H9 (cell line): ENCODE results near the gene NCAN. TPM values are rescaled to one million over a fixed set of nuclear protein-coding genes. Genes with fewer than 3 reads are reported as not detected.

Experiments used
- DNase-seq: peaks from one replicate; pipeline ENCODE4 v3.0.0-alpha.2; 2017
- H2AFZ ChIP-seq: one replicate; pipeline ENCODE4 v1.6.1; 2013; ENCODE audit warnings: mild to moderate bottlenecking, low read length, control low read depth, moderate library complexity
- H2AK5ac ChIP-seq: 2 replicates; pipeline ENCODE4 v1.6.1; 2013; ENCODE audit warnings: low read length, control low read depth, mixed read lengths; ENCODE audit not compliant: insufficient read length
- H2BK120ac ChIP-seq: one replicate; pipeline ENCODE4 v1.6.1; 2013; ENCODE audit warnings: low read depth, mild to moderate bottlenecking, low read length, control low read depth, inconsistent platforms; ENCODE audit not compliant: poor library complexity, severe bottlenecking
- H2BK12ac ChIP-seq: 2 replicates; pipeline ENCODE4 v1.6.1; 2013; ENCODE audit warnings: low read length, control low read depth, mixed read lengths, low read depth; ENCODE audit not compliant: insufficient read length
- H2BK15ac ChIP-seq: 2 replicates; pipeline ENCODE4 v1.6.1; 2013; ENCODE audit warnings: low read depth, low read length, control low read depth
- H2BK20ac ChIP-seq: one replicate; pipeline ENCODE4 v1.6.1; 2013; ENCODE audit warnings: low read depth, mild to moderate bottlenecking, low read length, control low read depth, inconsistent platforms; ENCODE audit not compliant: poor library complexity, severe bottlenecking
- H2BK5ac ChIP-seq: 2 replicates; pipeline ENCODE4 v1.6.1; 2013; ENCODE audit warnings: low read length, control low read depth, mixed read lengths; ENCODE audit not compliant: insufficient read length
- H3K14ac ChIP-seq: 2 replicates; pipeline ENCODE4 v1.6.1; 2013; ENCODE audit warnings: low read length, control low read depth; ENCODE audit not compliant: insufficient read depth
- H3K18ac ChIP-seq: 2 replicates; pipeline ENCODE4 v1.6.1; 2013; ENCODE audit warnings: low read depth, mild to moderate bottlenecking, mixed read lengths, low read length, control low read depth; ENCODE audit not compliant: insufficient read length
- H3K23ac ChIP-seq: 2 replicates; pipeline ENCODE4 v1.6.1; 2013; ENCODE audit warnings: low read length, control low read depth, mixed read lengths, low read depth; ENCODE audit not compliant: insufficient read length
- H3K23me2 ChIP-seq: 2 replicates; pipeline ENCODE4 v1.6.1; 2013; ENCODE audit warnings: low read depth, mild to moderate bottlenecking, mixed read lengths, low read length, control low read depth; ENCODE audit not compliant: insufficient read length, poor library complexity, severe bottlenecking
- H3K27ac ChIP-seq: 2 replicates; pipeline ENCODE4 v1.5.1; 2013; ENCODE audit warnings: low read length, control low read depth, mixed read lengths, low read depth; ENCODE audit not compliant: insufficient read length
- H3K27me3 ChIP-seq: 2 replicates; pipeline ENCODE4 v1.6.1; 2013; ENCODE audit warnings: low read length, control low read depth, inconsistent platforms; ENCODE audit not compliant: insufficient read depth
- H3K4ac ChIP-seq: 2 replicates; pipeline ENCODE4 v1.6.1; 2013; ENCODE audit warnings: low read depth, mild to moderate bottlenecking, control low read depth, inconsistent platforms, low read length, moderate library complexity
- H3K4me1 ChIP-seq: 2 replicates; pipeline ENCODE4 v1.6.1; 2013; ENCODE audit warnings: low read length, control low read depth, inconsistent platforms; ENCODE audit not compliant: insufficient read depth
- H3K4me2 ChIP-seq: 2 replicates; pipeline ENCODE4 v1.6.1; 2013; ENCODE audit warnings: low read length, control low read depth, mixed read lengths; ENCODE audit not compliant: insufficient read length, insufficient read depth
- H3K56ac ChIP-seq: 2 replicates; pipeline ENCODE4 v1.6.1; 2013; ENCODE audit warnings: low read depth, mild to moderate bottlenecking, mixed read lengths, low read length, control low read depth; ENCODE audit not compliant: insufficient read length
- H3K79me1 ChIP-seq: 2 replicates; pipeline ENCODE4 v1.6.1; 2013; ENCODE audit warnings: low read depth, mild to moderate bottlenecking, moderate library complexity, low read length, control low read depth, inconsistent platforms; ENCODE audit not compliant: insufficient read depth, poor library complexity, severe bottlenecking
- H3K79me2 ChIP-seq: 2 replicates; pipeline ENCODE4 v1.6.1; 2013; ENCODE audit warnings: low read length, control low read depth, inconsistent platforms; ENCODE audit not compliant: insufficient read depth
- H3K9ac ChIP-seq: 2 replicates; pipeline ENCODE4 v1.6.1; 2013; ENCODE audit warnings: low read length, control low read depth, mixed read lengths; ENCODE audit not compliant: insufficient read length; ENCODE audit errors: extremely low read depth
- H3K9me3 ChIP-seq: one replicate; pipeline ENCODE4 v1.6.1; 2013; ENCODE audit warnings: low read depth, low read length, inconsistent platforms; ENCODE audit not compliant: control insufficient read depth
- H3T11ph ChIP-seq: one replicate; pipeline ENCODE4 v1.6.1; 2013; ENCODE audit warnings: mild to moderate bottlenecking, low read length, control low read depth, inconsistent platforms
- H4K20me1 ChIP-seq: one replicate; pipeline ENCODE4 v1.6.1; 2013; ENCODE audit not compliant: control insufficient read depth, insufficient read length, insufficient read depth
- H4K5ac ChIP-seq: 2 replicates; pipeline ENCODE4 v1.6.1; 2013; ENCODE audit warnings: low read depth, mild to moderate bottlenecking, mixed read lengths, low read length, control low read depth; ENCODE audit not compliant: insufficient read length
- H4K8ac ChIP-seq: replicated peaks from 2 replicates; pipeline ENCODE4 v1.6.1; 2013; ENCODE audit warnings: low read length, control low read depth, mixed read lengths, low read depth; ENCODE audit not compliant: insufficient read length
- H4K91ac ChIP-seq: 2 replicates; pipeline ENCODE4 v1.6.1; 2013; ENCODE audit warnings: low read depth, mild to moderate bottlenecking, moderate library complexity, mixed read lengths, low read length, control low read depth; ENCODE audit not compliant: insufficient read length
- H3K27ac Mint-ChIP-seq, 3 experiments: 2 replicates in 2 of 3; 3 replicates in 1 of 3; pipeline ENCODE4 v1.8.0; 2020 to 2021; ENCODE audit warnings: mixed read lengths in 3 of 3, mild to moderate bottlenecking in 1 of 3, moderate library complexity in 1 of 3
- H3K27me3 Mint-ChIP-seq: 2 replicates; pipeline ENCODE4 v1.8.0; 2021; ENCODE audit warnings: low read depth, mild to moderate bottlenecking, moderate library complexity, mixed read lengths
- H3K36me3 Mint-ChIP-seq, 3 experiments: 2 replicates in 2 of 3; 3 replicates in 1 of 3; pipeline ENCODE4 v1.8.0; 2020 to 2021; ENCODE audit warnings: low read depth in 3 of 3, mixed read lengths in 3 of 3; ENCODE audit not compliant: insufficient read depth in 1 of 3
- H3K4me1 Mint-ChIP-seq, 2 experiments: 2 replicates each; pipeline ENCODE4 v1.8.0; 2020; ENCODE audit warnings: mixed read lengths in 2 of 2
- H3K4me3 Mint-ChIP-seq, 2 experiments: 2 replicates in 1 of 2; 3 replicates in 1 of 2; pipeline ENCODE4 v1.8.0; 2020 to 2021; ENCODE audit warnings: mild to moderate bottlenecking in 2 of 2, mixed read lengths in 2 of 2, moderate library complexity in 1 of 2
- H3K9me3 Mint-ChIP-seq, 2 experiments: 2 replicates in 1 of 2; 3 replicates in 1 of 2; pipeline ENCODE4 v1.8.0; 2020; ENCODE audit warnings: mild to moderate bottlenecking in 2 of 2, mixed read lengths in 2 of 2, moderate library complexity in 1 of 2
- CTCF ChIP-seq: fragments of 200-600 bp; sonication (generic); conservative IDR thresholded peaks from 3 replicates; pipeline ENCODE4 v1.8.0; 2021; ENCODE audit warnings: antibody characterized with exemption, mild to moderate bottlenecking
- WGBS: extraction: QIAGEN DNeasy Blood & Tissue Kit; methylation state at CpG from one replicate; pipeline ENCODE4 v1.1.7; 2013; ENCODE audit warnings: missing lambda C conversion rate, low lambda C conversion rate, mixed read lengths; ENCODE audit not compliant: insufficient read length; ENCODE audit errors: extremely low coverage; 5-methylcytosine and 5-hydroxymethylcytosine counted together
- total RNA-seq: library from RNA; stranded (reverse); gene quantifications from 2 replicates; pipeline ENCODE4 v1.2.1, GENCODE V29; 2021

The NCAN gene
- total RNA-seq, 1 experiment from 2014 or later = 1.6 TPM

- Histone ChIP-seq H2AK5ac (no peak overlapping the region), H3K23me2 (no peaks in the 10 kb centered on the region), H3K4me1 (no peaks in the 10 kb centered on the region), H3K27me3 (no peaks in the 10 kb centered on the region), H3K79me1 (no peaks in the 10 kb centered on the region), H3K79me2 (no peaks in the 10 kb centered on the region), H4K20me1 (no peaks in the 10 kb centered on the region), H3K9ac (no peak overlapping the region), H4K5ac (no peak overlapping the region), H3K4ac (no peak overlapping the region), H2BK15ac (no peak overlapping the region), H2BK5ac (no peak overlapping the region), H3K9me3 (no peaks in the 10 kb centered on the region), H3K18ac (no peak overlapping the region), H3K27ac (no peak overlapping the region), H3T11ph (no peak overlapping the region), H3K14ac (no peak overlapping the region; the same call in 1 of the 2 replicates), H3K4me2 (no peak overlapping the region), H4K91ac (no peak overlapping the region), H2BK120ac (no peak overlapping the region), H2BK20ac (no peak overlapping the region), H3K23ac (no peak overlapping the region), H2AFZ (no peak overlapping the region), H4K8ac (no peak overlapping the region), H3K56ac (no peak overlapping the region), H2BK12ac (no peak overlapping the region)
- no peak overlapping the region; a peak in 2 of 7 replicates for H3K27ac Mint-ChIP-seq
- peaks cover 9% of the 10 kb centered on the region in 2 experiments for H3K9me3 Mint-ChIP-seq
- no peak overlapping the region for H3K4me3 Mint-ChIP-seq
- H3K27me3 Mint-ChIP-seq = peaks cover 38% of the 10 kb centered on the region
- no peak for TF ChIP-seq CTCF
- H3K4me1 Mint-ChIP-seq = 0 out of 4 replicates have a peak, but pooled peaks cover 0 to 3% of the 10 kb centered on the region in 2 experiments
- H3K36me3 Mint-ChIP-seq = peaks cover 0 to 7% (median 5%) of the 10 kb centered on the region in 3 experiments; a peak in 3 of 7 replicates
- DNase-seq = no peak
- WGBS = no CpG with 5 or more reads among the region's 9 CpGs
Observed at GRCh38 chr19:19240476-19240875, 28.7 kb downstream of the NCAN start.
